GM10248 (cell line): Measurements from ENCODE around the gene RRP12.

Source experiments
- CTCF ChIA-PET: fragments of 300-600 bp; sonication (Branson Sonifier 250); formaldehyde crosslinking; extraction: SDS; loops from one replicate; lab custom pipeline; 2021; ENCODE audit warnings: antibody characterized with exemption; lab: Yijun Ruan, JAX
- POLR2A ChIA-PET: fragments of 350-650 bp; sonication (Branson Sonifier 250); formaldehyde crosslinking; extraction: SDS; loops from one replicate; lab custom pipeline; 2020; ENCODE audit warnings: antibody characterized with exemption; lab: Yijun Ruan, JAX
- DNase-seq: peaks from one replicate; pipeline ENCODE4 v3.0.0; 2012; ENCODE audit errors: extremely low spot score
- TF ChIP-seq, protein P1 (sequence below): IDR thresholded peaks from 2 replicates; pipeline ENCODE4 v1.5.1; 2012; ENCODE audit warnings: mild to moderate bottlenecking, low read depth; ENCODE audit errors: extremely low read depth, missing control alignments, control extremely low read depth

The RRP12 gene

DNA sequence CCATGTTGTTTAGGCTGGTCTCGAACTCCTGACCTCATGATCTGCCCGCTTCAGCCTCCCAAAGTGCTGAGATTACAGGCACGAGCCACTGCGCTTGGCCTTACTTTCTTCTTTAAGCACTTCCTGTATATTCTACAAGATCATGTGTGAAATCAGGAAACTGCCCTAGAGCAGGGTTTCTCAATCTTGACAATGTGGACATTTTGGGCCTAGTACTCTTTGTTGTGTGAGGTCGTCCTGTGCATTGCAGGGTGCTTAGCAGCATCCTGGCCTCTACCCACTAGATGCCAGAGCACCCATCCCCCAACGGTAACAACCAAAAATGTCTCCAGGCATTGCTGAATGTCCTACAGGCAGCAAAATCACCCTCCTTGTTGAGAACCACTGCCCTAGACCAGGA, 24.7 kb downstream of the RRP12 start:
- TF ChIP-seq, protein P1, sequence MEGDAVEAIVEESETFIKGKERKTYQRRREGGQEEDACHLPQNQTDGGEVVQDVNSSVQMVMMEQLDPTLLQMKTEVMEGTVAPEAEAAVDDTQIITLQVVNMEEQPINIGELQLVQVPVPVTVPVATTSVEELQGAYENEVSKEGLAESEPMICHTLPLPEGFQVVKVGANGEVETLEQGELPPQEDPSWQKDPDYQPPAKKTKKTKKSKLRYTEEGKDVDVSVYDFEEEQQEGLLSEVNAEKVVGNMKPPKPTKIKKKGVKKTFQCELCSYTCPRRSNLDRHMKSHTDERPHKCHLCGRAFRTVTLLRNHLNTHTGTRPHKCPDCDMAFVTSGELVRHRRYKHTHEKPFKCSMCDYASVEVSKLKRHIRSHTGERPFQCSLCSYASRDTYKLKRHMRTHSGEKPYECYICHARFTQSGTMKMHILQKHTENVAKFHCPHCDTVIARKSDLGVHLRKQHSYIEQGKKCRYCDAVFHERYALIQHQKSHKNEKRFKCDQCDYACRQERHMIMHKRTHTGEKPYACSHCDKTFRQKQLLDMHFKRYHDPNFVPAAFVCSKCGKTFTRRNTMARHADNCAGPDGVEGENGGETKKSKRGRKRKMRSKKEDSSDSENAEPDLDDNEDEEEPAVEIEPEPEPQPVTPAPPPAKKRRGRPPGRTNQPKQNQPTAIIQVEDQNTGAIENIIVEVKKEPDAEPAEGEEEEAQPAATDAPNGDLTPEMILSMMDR: no peak
- POLR2A ChIA-PET: interaction anchor here (0.6 kb wide), 1 partner anchor 1070 kb away, joined by 3 read pairs; no protein-coding TSS in a partner anchor
- no peak for DNase-seq
- CTCF ChIA-PET: no interaction called here

GRCh38 chr10:97373456-97373855, 27.7 kb downstream of the RRP12 start:
- ChIA-PET CTCF (no interaction called here), POLR2A (no interaction called here)
- no peak for DNase-seq
- TF ChIP-seq, protein P1: no peak

DNA sequence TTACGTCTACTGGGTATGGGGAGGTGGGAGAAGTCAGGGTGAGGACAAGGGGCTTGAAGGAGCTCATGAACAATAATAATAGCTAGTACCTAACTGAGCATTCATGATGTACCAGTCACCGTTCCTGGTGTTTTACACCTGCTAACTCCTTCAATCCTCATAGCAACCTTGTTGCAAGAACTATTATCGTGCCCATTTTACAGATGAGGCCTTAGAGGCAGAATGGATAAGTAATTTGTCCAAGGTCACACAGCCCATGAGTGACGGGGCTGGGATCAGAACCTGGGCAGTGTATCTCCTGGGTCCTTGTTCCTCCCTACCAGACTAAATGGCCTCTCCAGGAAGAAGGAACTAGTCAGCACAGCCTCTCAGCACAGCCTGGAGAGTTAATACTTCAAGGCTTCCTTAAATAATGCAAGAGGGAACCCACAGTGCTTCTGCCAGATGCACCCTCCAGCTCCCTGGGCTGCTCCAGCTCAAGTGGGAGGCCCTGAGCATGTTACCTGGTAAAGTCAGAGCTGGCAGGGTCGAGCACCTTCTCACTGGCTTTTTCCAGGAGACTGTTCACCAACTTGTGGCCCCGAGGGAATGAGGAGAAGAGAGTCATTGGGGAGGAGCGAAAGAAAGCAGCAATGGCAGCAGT, 28.8 kb downstream of the RRP12 start:
- ChIA-PET POLR2A (no interaction called here), CTCF (no interaction called here)
- DNase-seq: no peak
- TF ChIP-seq, protein P1: no peak

GRCh38 chr10:97371696-97372095, 29.4 kb downstream of the RRP12 start:
- TF ChIP-seq, protein P1: no peak
- POLR2A ChIA-PET: no interaction called here
- CTCF ChIA-PET: no interaction called here
- no peak for DNase-seq

GRCh38 chr10:97367126-97367649, 34.0 kb downstream of the RRP12 start:
- TF ChIP-seq, protein P1: no peak
- DNase-seq: no peak
- CTCF ChIA-PET: interaction anchor here (0.7 kb wide), 1 partner anchor 9 kb away, joined by 3 read pairs; no protein-coding TSS in a partner anchor
- POLR2A ChIA-PET: no interaction called here

DNA sequence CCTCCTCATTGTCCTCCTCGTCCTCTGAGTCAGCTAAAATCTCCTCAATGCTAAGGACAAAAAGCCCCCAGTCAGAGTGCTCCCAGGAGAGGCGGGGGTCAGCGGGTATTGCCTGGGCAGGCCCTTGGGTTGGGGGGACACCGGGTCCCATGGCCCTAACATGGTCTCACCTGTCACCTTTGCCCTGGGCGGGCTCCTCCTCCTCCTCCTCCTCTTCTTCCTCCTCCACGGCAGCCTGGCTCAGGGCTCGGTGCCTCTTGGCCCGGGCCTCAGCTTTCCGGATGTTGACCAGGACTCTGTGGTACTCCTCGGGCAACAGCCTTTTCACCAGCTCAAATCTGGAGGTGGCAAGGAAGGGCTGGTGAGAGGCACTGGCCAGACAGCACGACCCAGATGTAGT, 34.6 kb downstream of the RRP12 start:
- CTCF ChIA-PET: interaction anchor here (0.7 kb wide), 1 partner anchor 8 kb away, joined by 3 read pairs; no protein-coding TSS in a partner anchor
- TF ChIP-seq, protein P1: no peak
- POLR2A ChIA-PET: no interaction called here
- no peak for DNase-seq
